Measurements from ENCODE around the gene SHISA6. TPM values are rescaled to one million over a fixed set of nuclear protein-coding genes. Genes with fewer than 3 reads are reported as not detected.

Gene SHISA6
- total RNA-seq, 2 donors from 2014 or later: 6.7 to 14.4 TPM

DNA sequence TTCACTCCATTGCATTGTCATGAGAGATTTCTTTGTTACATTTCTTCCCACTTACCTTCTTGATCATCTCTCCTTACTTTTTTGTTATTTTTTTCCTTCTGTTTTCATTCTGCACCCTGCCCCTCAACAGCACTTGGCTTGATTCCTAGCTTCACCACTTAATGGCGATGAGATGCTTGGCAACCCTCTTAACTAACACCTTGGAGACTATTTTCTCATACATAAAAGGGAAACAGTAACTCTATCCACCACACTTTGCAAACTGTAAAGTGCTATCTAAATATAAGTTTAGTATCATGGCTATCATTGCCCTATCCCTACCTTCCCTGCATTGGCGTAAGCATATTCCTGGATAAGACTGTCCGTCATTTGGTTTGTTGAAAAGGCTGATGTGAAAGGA lies 177.3 kb downstream of the SHISA6 start:
- Mint-ChIP-seq H3K36me3 (ENCODE audit: low read depth) (no peaks in the 10 kb centered on the region), H3K4me1 (peaks cover 9% of the 10 kb centered on the region), H3K27me3 (ENCODE audit: insufficient read depth) (no peaks in the 10 kb centered on the region), H3K4me3 (no peak overlapping the region), H3K9me3 (no peaks in the 10 kb centered on the region), H3K27ac (no peak overlapping the region)
- 99% methylated on average over 3 of the region's 3 CpGs; no CpG with 5 or more reads in 1 of the 2 experiments for WGBS, 2 experiments (ENCODE audit: insufficient coverage in 1 of 2, insufficient read length in 1 of 2)
- Histone ChIP-seq H3K4me3 (ENCODE audit: low read length) (no peak overlapping the region), H3K27ac (ENCODE audit: low read depth, low read length) (no peak overlapping the region), H3K4me1 (ENCODE audit: control insufficient read depth, insufficient read depth, low read length) (no peaks in the 10 kb centered on the region), H3K9ac (ENCODE audit: extremely low read depth, low read length, poor library complexity, severe bottlenecking) (no peak overlapping the region), H3K36me3 (ENCODE audit: control insufficient read depth, insufficient read depth, low read length) (no peaks in the 10 kb centered on the region), H3K27me3 (ENCODE audit: control insufficient read depth, insufficient read depth, low read length, poor library complexity, severe bottlenecking) (no peaks in the 10 kb centered on the region), H3K9me3 (ENCODE audit: control insufficient read depth, low read length) (no peaks in the 10 kb centered on the region)
- no peak for DNase-seq
- TF ChIP-seq, protein P1, sequence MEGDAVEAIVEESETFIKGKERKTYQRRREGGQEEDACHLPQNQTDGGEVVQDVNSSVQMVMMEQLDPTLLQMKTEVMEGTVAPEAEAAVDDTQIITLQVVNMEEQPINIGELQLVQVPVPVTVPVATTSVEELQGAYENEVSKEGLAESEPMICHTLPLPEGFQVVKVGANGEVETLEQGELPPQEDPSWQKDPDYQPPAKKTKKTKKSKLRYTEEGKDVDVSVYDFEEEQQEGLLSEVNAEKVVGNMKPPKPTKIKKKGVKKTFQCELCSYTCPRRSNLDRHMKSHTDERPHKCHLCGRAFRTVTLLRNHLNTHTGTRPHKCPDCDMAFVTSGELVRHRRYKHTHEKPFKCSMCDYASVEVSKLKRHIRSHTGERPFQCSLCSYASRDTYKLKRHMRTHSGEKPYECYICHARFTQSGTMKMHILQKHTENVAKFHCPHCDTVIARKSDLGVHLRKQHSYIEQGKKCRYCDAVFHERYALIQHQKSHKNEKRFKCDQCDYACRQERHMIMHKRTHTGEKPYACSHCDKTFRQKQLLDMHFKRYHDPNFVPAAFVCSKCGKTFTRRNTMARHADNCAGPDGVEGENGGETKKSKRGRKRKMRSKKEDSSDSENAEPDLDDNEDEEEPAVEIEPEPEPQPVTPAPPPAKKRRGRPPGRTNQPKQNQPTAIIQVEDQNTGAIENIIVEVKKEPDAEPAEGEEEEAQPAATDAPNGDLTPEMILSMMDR (conservative IDR thresholded peaks at IDR 0.05): no peak

DNA sequence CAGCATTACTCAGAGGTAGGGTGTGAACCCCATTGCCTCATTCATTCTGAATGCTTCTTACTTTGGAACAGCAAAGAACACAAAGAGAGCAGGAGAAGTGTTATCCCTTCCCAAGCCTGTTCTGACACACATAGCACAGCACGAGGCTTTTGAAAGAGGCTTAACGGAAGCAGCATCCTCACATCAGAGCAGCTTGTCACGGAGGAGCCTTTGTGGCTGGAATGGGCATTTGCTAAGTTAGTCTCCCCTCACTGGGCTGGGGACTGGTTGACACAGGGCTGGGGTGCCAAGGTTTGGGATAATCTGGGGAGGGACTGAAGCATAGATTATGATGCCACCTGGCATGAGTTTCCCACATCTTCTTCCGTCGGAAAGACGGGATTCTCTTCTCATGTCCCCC lies 189.7 kb downstream of the SHISA6 start:
- Histone ChIP-seq H3K36me3 (ENCODE audit: control insufficient read depth, insufficient read depth, low read length) (no peaks in the 10 kb centered on the region), H3K4me1 (ENCODE audit: control insufficient read depth, insufficient read depth, low read length) (no peaks in the 10 kb centered on the region), H3K27me3 (ENCODE audit: control insufficient read depth, insufficient read depth, low read length, poor library complexity, severe bottlenecking) (no peaks in the 10 kb centered on the region), H3K27ac (ENCODE audit: low read depth, low read length) (no peak overlapping the region), H3K9me3 (ENCODE audit: control insufficient read depth, low read length) (no peaks in the 10 kb centered on the region), H3K9ac (ENCODE audit: extremely low read depth, low read length, poor library complexity, severe bottlenecking) (no peak overlapping the region), H3K4me3 (ENCODE audit: low read length) (no peak overlapping the region)
- TF ChIP-seq, protein P1 (conservative IDR thresholded peaks at IDR 0.05): no peak
- H3K36me3 Mint-ChIP-seq (ENCODE audit: low read depth): no peaks in the 10 kb centered on the region
- DNase-seq: no peak
- no peak overlapping the region for H3K27ac Mint-ChIP-seq
- H3K9me3 Mint-ChIP-seq: peaks cover 1% of the 10 kb centered on the region
- no peak overlapping the region for H3K4me3 Mint-ChIP-seq
- H3K4me1 Mint-ChIP-seq: no peaks in the 10 kb centered on the region
- whole genome bisulfite sequencing, 2 experiments (ENCODE audit: insufficient coverage in 1 of 2, insufficient read length in 1 of 2): 94 to 96% methylated on average over 3 to 6 of the region's 6 CpGs
- H3K27me3 Mint-ChIP-seq (ENCODE audit: insufficient read depth): peaks cover 7% of the 10 kb centered on the region

DNA sequence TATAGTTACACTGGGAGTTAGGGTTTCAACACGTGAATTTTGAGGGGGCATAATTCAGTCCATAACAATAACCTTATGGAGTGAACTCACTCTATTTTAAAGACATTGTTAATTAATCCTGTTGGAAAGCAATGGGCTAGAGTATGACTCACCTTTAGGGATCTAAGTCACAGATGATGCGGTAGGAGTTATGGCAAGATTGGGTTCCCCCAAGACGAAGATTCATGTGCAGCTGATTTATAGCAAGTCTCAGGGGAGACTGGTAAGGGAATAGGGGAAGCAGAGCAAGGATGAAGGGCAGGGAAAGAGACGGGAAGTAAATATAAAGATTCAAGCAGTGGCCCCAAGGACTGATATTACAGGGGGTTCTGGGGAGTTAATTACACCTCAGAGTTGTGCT lies 197.7 kb downstream of the SHISA6 start:
- WGBS, 2 experiments (ENCODE audit: insufficient coverage in 1 of 2, insufficient read length in 1 of 2): 81 to 96% methylated on average over 2 to 4 of the region's 4 CpGs

More for the DNA sequence above, 197.7 kb downstream of the SHISA6 start:
- Histone ChIP-seq H3K27ac (ENCODE audit: low read depth, low read length) (no peak overlapping the region), H3K9ac (ENCODE audit: extremely low read depth, low read length, poor library complexity, severe bottlenecking) (no peak overlapping the region), H3K27me3 (ENCODE audit: control insufficient read depth, insufficient read depth, low read length, poor library complexity, severe bottlenecking) (no peaks in the 10 kb centered on the region), H3K4me3 (ENCODE audit: low read length) (no peak overlapping the region), H3K4me1 (ENCODE audit: control insufficient read depth, insufficient read depth, low read length) (no peaks in the 10 kb centered on the region), H3K36me3 (ENCODE audit: control insufficient read depth, insufficient read depth, low read length) (no peaks in the 10 kb centered on the region), H3K9me3 (ENCODE audit: control insufficient read depth, low read length) (no peaks in the 10 kb centered on the region)
- no peak overlapping the region for H3K4me3 Mint-ChIP-seq
- H3K9me3 Mint-ChIP-seq: no peaks in the 10 kb centered on the region
- H3K27ac Mint-ChIP-seq: no peak overlapping the region
- H3K27me3 Mint-ChIP-seq (ENCODE audit: insufficient read depth): peaks cover 2% of the 10 kb centered on the region
- no peak for DNase-seq
- TF ChIP-seq, protein P1 (conservative IDR thresholded peaks at IDR 0.05): no peak
- no peaks in the 10 kb centered on the region for H3K36me3 Mint-ChIP-seq (ENCODE audit: low read depth)
- H3K4me1 Mint-ChIP-seq: no peaks in the 10 kb centered on the region

Data from endodermal cell (in vitro differentiated cells).